Skin of body (tissue), 2 donors: ENCODE measurements around the gene CSRNP3. TPM values are rescaled to one million over a fixed set of nuclear protein-coding genes. Genes with fewer than 3 reads are reported as not detected.

Experiments used
- DNase-seq: peaks from one replicate; lab custom pipeline; 2025; lab: John Stamatoyannopoulos, UW
- total RNA-seq: library from RNA; depleted of rRNA; stranded (reverse); fragments of >200 nt; gene quantifications from one replicate; pipeline ENCODE4 v1.2.3, GENCODE V29; 2014

CSRNP3 gene
- total RNA-seq, 1 donor from 2014 or later: 5.5 TPM

DNA sequence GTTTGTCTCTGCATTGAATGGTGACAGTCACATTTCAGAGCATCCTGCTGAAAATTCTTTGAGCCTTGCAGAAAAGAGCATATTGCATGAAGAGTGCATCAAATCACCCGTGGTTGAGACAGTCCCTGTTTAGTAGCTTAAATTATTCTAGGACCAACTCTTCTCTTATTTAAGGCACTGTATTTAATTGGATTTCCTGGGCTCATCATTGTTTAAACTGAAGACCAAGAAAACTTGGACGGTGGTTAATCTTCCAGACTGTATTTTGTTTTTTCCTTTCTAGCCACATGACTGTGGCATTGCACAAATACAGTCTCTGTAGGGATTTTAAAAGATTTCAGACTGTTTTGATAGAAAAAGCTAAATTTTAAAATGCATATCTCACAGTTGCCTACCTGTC is 210.1 kb downstream of the CSRNP3 start:
- DNase-seq: no peak

DNA sequence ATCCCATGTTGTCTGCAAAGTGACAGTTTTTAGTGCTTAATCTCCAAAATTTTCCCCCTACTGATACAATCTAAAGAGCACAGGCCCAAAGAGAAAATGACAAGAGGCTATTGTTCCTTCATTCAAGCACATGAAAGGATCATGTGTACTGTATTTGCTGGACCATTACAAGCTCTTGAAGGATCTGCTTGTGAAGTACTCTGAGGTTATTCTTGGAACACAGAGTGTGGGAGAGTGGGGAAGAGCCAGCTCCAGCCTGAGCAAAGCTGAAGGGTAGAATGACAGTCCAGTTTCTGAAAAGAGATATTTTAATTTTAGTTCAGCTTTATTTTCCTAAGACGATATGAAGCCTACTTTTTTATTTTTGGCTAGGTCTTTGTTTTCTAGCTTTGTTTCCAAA is 212.3 kb downstream of the CSRNP3 start:
- DNase-seq: peak; percentile 23

DNA sequence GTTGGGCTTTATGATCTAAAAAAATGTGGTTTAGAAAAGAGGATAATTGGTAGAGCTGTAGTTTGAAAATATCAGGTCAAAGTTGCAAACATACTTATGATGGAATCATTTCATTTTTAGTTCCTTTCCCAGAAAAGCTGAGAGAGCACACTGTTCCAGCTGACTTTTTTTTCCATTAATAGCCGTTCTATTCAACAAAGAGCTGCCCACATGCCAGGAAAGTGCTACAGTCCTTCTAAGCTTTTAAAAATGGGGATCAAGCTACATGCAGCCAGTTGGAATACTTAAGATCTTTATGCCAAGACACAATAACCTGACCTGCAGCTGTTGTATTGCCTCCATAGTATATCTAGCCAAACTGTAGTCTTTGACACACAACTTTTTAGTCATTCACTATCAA is 213.0 kb downstream of the CSRNP3 start:
- no peak for DNase-seq

DNA sequence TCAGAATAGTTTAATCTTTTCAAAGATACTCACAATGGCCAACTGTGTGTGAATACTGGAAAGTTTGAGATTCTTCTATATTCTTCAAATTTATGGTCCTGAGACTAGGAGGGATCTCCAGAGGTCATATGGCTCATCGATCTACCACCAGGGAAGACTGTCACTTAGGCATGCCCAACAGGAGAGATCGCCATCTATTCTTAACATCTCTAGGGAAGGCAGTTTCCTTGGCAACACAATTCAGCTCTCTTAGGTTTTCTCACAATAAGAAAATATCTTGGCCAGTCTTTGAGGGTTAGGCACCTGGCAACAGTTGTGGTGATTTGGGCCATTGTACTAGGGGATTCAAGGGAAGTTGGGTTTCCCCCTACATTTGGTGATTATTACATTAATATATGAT is 217.3 kb downstream of the CSRNP3 start:
- no peak for DNase-seq

DNA sequence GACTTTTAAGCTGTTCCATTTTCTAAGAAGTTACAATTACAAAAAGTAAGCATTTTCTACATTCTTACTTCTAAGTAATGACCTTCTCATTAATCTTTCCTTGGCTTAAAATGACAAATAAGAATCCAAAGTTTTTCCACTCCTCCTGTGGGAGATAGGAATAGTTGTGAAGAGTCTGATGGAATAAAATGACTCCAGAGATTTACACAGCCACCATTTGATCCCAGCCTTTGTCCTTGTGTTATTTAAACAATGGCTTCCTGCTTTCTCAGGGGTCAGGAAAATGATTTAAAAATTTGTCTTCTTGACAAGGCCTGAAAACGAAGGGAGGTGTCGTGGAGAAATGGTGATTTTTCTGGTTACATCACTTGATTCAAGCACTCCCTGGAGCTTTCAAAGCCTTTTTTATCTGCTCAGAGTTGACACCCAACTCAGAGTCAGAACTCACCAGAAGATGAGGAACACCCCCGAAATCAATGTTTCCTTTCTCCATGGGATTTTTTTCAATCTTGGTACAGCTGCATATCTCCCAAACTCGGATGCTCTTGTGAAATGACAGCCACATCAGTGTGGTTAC is 218.0 kb downstream of the CSRNP3 start:
- DNase-seq: no peak

DNA sequence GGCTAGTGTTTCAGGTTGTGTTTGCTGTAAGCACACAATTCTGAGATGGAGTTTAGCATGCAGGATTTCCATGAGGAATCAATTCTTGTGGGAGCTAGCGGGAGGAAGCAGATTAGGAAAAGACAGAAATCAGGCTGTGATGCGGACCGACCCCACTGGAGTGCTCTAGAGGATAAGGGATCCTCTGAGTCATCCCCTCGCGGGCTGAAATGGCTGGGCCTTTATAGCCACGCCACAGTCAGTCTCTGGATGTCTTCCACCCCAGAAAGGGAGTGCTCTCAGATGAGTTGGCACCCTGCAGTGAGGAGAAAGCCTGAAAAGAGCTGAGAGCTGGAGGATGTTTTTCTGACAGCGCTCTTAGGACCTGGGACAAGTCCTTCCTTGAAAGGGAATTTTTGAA is 222.1 kb downstream of the CSRNP3 start:
- no peak for DNase-seq

DNA sequence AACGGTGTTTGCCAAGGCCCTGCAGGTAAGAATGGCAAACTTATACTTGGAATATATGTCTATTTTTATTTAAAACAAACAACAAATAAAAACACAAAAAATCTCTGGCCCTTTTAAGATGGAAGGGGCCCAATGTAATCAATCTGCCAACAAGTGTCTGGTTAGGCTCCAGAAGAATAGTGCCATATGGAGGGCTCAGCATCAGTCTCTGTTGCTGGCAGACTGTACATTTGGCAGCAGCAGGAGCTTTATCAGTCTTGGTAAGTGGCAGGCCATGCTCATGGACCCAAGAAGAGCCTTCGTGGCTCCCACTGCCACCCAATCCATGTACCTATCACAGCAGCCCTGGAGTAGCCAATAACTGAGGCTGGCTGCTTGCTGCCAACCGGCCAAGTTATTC is 223.4 kb downstream of the CSRNP3 start:
- DNase-seq: no peak

DNA sequence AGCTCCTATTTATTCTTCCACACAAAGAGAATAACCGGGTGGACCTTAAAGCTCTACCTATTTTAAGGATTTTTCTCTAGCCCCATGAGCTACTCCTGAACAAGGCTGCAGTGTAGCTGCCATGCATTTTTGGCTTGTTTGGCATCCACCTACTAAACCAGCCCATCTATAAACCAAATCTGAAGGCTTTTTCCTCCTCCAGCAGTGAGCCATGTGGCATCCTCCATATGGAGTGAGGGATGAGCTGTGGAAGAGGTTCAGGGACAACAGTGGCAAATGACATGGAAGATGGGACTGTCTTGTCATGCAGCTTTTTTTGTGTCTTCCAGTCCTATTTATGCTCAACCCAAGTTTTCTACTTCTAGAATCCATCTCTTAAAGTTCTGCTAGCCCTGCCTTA is 224.3 kb downstream of the CSRNP3 start:
- DNase-seq: no peak

DNA sequence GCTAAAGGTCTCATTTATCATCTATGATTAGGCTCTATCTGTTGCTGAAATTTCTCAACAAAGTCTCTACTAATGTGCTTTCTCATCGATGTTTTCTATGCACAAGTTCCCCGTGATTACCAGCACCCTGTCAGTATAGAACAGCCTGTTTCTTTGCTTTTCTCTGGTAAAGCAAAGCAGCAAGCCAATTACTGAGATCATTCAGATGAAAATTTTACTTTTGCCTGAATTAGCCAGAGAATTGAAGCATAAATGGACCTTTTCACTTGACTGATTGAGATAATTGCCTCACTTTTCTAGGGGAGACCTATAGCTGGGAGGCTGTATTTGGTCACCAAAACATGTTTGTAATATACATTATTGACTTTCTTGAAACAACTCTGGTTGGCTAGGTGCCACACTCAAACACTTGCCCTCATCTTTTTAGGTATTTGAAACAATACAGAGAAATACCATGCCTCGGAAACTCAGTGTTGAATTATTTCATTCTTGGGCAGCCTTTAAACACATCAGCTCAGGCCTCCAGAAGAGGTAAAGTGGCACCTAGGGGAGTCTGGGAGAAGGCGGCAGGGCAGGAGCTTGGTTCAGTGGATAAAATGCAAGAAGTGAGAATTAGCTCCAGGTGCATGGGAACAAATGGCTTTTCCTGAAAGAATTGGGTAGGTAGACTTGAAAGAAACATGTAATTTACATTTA is 228.4 kb downstream of the CSRNP3 start:
- no peak for DNase-seq

DNA sequence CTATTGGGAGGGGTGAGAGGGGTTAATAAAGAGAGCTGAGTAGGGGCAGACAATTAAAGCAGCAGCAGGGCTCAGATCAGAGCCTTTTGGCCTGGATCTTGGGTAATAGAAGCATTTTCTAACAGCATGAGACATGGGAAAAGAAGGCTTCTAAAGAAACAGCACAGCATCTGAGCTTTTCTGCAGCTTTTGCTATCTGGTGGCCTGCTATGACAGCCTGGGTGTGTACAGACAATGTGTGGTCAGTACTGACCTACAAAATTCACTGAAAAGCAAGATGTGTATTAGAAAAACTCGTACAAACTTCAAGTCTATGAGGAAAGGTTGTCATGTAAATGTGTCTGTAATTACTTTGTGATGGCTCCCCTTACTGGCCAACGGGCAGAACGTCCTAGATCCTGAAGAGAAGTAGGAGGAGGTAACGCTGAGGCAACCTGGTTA is 229.0 kb downstream of the CSRNP3 start:
- DNase-seq: peak; percentile 31

DNA sequence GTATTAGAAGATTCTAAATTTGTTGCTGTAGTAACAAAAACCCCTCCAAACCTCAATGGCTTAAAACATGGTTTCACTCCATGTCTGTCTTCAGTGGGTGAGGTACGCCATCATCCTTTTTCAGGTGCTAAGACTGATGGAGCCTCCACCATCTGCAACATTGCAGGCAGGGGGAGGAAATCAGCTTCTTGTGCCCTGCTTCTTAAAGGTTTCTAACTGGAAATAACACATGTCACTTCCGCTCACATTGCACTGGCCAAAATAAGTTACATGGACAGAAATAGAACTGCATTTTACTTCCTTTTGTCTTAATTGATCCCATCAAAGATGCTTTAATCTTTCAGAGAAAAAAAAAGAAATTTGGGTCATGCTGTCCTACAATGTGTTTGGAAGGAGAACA is 230.4 kb downstream of the CSRNP3 start:
- DNase-seq: no peak

DNA sequence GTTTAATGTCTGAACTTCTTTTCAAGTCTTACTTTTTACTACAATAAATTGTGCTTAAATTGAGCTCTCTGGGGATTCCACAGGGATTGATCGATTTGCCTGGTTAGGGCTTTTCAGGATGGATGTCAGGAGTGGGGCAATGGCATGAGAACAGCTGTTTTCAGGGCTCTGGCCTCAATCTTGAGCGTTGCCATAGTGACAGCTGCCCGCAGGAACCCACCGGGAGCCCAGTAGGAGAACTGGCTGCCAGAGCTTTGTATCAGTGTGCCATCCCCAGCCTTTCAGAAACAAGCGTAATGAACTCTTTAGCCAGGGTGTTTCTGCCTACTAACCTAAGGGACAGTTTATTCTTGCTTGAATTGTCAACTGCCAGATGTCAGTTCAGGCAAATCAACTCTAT is 231.0 kb downstream of the CSRNP3 start:
- no peak for DNase-seq

DNA sequence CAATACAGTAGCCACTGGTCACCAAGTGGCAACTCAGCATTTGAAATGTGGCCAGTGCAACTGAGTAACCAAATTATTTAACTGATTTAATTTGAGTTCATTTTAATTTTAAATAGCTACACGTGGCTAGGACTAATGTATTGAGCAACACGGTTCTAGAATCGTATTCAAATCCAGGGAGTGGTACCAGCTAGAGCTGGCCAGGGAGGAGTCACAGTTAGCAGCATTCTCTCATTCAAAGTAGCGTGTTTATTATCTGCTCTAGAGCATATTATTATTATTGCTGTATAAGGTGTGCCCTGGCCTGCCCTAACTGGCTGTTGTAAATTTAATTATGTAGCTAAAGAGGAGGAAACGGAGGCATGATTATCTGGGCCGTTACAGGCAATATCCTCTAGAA is 231.6 kb downstream of the CSRNP3 start:
- DNase-seq: no peak

DNA sequence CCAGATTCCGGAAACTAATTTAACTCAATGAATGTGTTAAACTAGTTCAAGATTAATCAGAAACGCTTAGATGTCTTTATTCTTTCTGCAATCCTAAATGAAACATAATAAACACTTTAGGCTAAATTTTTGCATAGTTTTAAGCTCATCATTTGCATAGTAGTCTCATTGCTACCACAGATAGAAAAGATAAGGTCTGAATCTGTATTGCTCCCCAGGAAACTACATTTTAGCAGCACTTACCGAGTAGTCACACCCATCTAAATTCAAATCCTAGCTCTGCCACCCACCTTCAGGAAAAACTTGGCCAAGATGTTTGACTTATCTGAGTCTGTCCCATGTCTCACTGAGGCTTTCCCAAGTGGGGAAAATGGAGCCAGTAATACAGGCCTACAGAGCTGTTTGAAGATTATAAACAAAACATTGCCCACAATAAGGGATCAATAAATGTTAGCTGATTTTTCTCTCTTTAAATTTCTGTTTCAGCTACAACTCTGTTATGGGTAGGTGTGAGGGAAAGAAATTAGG is 237.5 kb downstream of the CSRNP3 start:
- DNase-seq: no peak

DNA sequence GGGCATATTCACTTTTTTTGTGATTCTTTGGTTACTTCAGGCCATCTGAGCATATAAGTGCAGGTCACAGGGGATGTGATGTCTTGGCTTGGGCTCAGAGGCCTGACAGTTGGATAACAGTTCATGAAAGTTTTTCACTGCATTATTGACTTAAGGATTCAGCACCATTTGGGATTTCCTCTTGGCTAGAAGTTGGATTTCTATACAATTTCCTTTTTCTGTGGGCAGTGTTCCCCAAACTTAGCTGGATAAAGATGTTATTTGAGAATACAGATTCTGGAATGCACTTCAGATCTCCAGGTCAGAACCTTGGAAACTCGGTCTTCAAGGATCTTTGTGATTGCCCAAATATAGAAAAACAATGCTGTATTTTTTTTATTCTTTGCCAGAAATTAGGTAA is 246.6 kb downstream of the CSRNP3 start:
- no peak for DNase-seq

DNA sequence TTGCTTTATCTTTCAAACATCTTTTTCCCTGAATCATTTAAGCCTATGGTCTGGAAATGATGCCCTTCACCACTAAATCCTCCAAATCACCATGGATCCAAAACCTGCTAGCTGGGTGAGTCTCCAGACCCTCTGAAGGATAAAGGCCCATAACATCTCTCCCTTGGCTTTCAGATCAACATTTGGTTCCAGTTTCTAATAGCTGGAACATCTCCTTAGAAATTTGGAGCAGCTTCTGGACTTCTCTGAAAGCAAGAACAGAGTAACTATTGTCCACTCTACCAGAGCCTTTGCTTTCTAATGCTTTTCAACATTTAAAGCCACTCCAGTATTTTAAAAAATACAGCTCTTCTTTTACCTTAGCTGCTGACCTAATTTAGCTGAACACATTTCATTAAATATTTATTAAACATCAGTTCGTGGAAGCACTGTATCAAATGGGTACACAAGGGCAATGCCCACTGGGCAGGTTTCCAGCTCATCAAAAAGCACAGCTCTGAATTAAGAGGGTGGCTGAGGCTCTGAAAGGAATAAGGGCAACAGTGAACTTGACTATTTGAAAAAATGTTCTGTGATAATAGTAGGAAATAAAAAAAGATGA is 249.2 kb downstream of the CSRNP3 start:
- no peak for DNase-seq

DNA sequence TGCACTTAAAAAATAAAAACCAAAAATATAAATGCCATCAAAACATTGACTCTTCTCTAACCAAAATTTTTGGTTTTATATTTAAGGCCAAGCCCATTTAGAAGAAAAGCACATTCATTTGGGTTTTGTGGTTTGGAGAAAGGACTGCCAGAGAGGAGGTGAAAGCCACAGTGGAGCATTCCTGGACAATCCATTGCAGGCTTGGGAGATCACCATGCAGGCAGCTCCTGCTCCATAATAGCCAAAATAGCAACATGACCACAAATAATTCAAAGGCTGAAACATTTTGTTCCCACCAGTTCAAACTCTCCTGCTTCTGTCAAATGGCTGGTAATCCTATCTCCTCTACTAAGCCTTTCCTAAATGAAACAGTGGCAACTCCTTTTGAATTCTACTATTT is 251.0 kb downstream of the CSRNP3 start:
- DNase-seq: no peak

DNA sequence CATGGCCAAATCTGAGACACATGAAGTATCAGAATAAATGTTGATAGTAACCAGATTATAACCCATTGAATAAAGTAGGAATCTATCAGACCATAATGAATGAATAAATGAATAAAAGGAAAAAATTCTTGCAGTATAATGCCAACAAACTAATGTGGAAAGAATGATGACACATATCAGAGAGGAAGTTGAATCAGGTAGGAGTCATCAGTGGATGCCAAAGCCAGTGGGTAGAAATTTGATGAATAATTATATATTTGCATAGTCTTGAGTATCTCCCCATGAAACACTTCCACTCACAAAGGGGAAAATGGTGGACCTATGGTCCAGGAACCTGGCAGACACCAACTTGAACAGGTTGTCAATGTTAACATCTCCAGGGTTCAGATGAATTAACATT is 255.9 kb downstream of the CSRNP3 start:
- no peak for DNase-seq

Other genes starting within 250 kb of the CSRNP3 start
- 0.20 TPM for gene SCN2A, start 230.3 kb upstream of the CSRNP3 start, total RNA-seq